Hepatocyte (in vitro differentiated cells): ENCODE data around the gene RHOBTB3. TPM values are rescaled to one million over a fixed set of nuclear protein-coding genes. Genes with fewer than 3 reads are reported as not detected.

Experiments used
- DNase-seq: peaks from one replicate; pipeline ENCODE4 v3.0.0-alpha.2; 2016; ENCODE audit warnings: low spot score
- H2AFZ ChIP-seq: fragments of 200-600 bp; sonication (generic); 2 replicates; pipeline ENCODE4 v1.6.0; 2016; ENCODE audit warnings: antibody characterized with exemption, mild to moderate bottlenecking
- H3K27ac ChIP-seq: fragments of 200-600 bp; sonication (generic); 2 replicates; pipeline ENCODE4 v1.5.1; 2016; ENCODE audit warnings: mild to moderate bottlenecking
- H3K27me3 ChIP-seq: fragments of 200-600 bp; sonication (generic); 2 replicates; pipeline ENCODE4 v1.6.1; 2016
- H3K36me3 ChIP-seq: fragments of 200-600 bp; sonication (generic); replicated peaks from 2 replicates; pipeline ENCODE4 v1.5.1; 2016; ENCODE audit warnings: low read depth; ENCODE audit not compliant: insufficient read depth
- H3K4me1 ChIP-seq: fragments of 200-600 bp; sonication (generic); 2 replicates; pipeline ENCODE4 v1.5.1; 2016; ENCODE audit warnings: mild to moderate bottlenecking, moderate library complexity; ENCODE audit not compliant: insufficient read depth
- H3K4me2 ChIP-seq: fragments of 200-600 bp; sonication (generic); 2 replicates; pipeline ENCODE4 v1.6.0; 2016
- H3K4me3 ChIP-seq: fragments of 200-600 bp; sonication (generic); 2 replicates; pipeline ENCODE4 v1.5.1; 2016; ENCODE audit warnings: mild to moderate bottlenecking
- H3K79me2 ChIP-seq: fragments of 200-600 bp; sonication (generic); 2 replicates; pipeline ENCODE4 v1.6.0; 2017; ENCODE audit warnings: mild to moderate bottlenecking
- H3K9me2 ChIP-seq: fragments of 200-600 bp; sonication (generic); replicated peaks from 2 replicates; pipeline ENCODE4 v1.6.0; 2017; ENCODE audit warnings: mild to moderate bottlenecking; ENCODE audit not compliant: insufficient read depth
- H3K9me3 ChIP-seq: fragments of 200-600 bp; sonication (generic); 2 replicates; pipeline ENCODE4 v1.5.1; 2016; ENCODE audit warnings: low read depth, mild to moderate bottlenecking
- H4K20me1 ChIP-seq: fragments of 200-600 bp; sonication (generic); 2 replicates; pipeline ENCODE4 v1.6.0; 2016; ENCODE audit warnings: mild to moderate bottlenecking; ENCODE audit not compliant: insufficient read depth, poor library complexity, severe bottlenecking
- EZH2 ChIP-seq: fragments of 200-600 bp; sonication (generic); IDR thresholded peaks from 2 replicates; pipeline ENCODE4 v1.6.1; 2016; ENCODE audit warnings: antibody characterized with exemption, mild to moderate bottlenecking, borderline replicate concordance
- EZH2phosphoT487 ChIP-seq: fragments of 200-600 bp; sonication (generic); IDR thresholded peaks from one replicate; pipeline ENCODE4 v1.6.1; 2018; ENCODE audit warnings: antibody characterized with exemption, mild to moderate bottlenecking, low read depth, moderate library complexity; ENCODE audit not compliant: unreplicated experiment, severe bottlenecking
- WGBS: methylation state at CpG from one replicate; pipeline ENCODE4 v1.1.6; 2016; ENCODE audit warnings: low lambda C conversion rate; ENCODE audit errors: missing lambda C conversion rate; 5-methylcytosine and 5-hydroxymethylcytosine counted together
- polyA plus RNA-seq: library from polyadenylated mRNA; unstranded; fragments of >200 nt; fragmentation: Nextera tagmentation; extraction: Ambion mirVana; gene quantifications from 2 replicates; pipeline ENCODE4 v1.2.1, GENCODE V29; 2016
- total RNA-seq: library from RNA; depleted of rRNA; stranded (reverse); fragments of >200 nt; gene quantifications from 2 replicates; pipeline ENCODE4 v1.2.3, GENCODE V29; 2014
- TF ChIP-seq, protein P1 (sequence below): fragments of 200-600 bp; sonication (generic); IDR thresholded peaks from 2 replicates; pipeline ENCODE4 v1.5.1; 2016; ENCODE audit warnings: antibody characterized with exemption, mild to moderate bottlenecking; ENCODE audit not compliant: poor library complexity

RHOBTB3 gene
- total and polyA plus RNA-seq, 2 experiments from 2014 or later = 91.3 to 126 TPM

DNA sequence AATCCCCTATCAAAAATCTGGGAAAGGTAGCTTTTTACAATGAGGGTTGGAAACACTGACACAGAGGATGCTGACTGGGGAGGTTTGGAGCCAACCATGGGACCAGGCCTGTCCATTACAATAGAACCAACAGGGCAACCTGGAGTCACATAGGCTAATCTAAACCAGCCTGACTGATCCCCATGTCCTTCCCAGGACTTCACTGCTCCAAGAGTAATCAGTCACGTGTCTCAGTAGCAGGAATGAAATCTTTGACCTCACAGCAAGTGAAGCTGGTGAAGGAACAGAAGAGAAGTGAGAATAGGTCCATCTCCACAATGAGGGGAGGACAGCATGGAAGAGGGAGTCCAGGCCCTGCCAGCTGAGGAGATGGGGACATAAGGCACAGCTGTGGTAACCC lies 107.4 kb downstream of the RHOBTB3 start:
- 88% methylated on average over 1 of the region's 1 CpG for WGBS

DNA sequence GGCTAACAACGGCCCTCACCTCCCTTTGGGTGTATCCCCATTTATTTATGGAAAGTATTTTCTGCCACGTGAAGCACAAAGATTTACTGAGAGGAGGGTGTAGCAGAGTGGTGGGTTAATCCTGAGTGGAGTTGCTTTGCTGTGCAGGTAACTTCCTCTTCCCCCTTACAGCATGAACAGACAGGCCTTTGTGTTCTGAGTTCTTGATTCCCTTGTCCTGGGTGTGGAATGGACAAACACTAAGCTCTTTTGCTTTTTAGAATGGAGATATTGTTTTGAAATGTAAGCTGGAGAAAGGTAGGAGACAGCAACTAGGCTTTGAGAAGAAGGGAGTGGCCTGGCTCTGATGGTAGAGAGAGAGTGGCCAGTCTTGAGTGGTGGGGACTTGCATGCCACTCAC lies 108.5 kb downstream of the RHOBTB3 start:
- Histone ChIP-seq H3K4me1 (peaks cover 7% of the 10 kb centered on the region), H2AFZ (no peak overlapping the region), H3K4me2 (no peak overlapping the region), H4K20me1 (no peaks in the 10 kb centered on the region), H3K9me3 (no peaks in the 10 kb centered on the region), H3K4me3 (no peak overlapping the region), H3K79me2 (peaks cover 3% of the 10 kb centered on the region), H3K27me3 (no peaks in the 10 kb centered on the region), H3K9me2 (no peaks in the 10 kb centered on the region), H3K36me3 (no peaks in the 10 kb centered on the region), H3K27ac (no peak overlapping the region)
- 77% methylated on average over 2 of the region's 2 CpGs for WGBS
- TF ChIP-seq EZH2 (no peak), EZH2phosphoT487 (no peak)
- TF ChIP-seq, protein P1, sequence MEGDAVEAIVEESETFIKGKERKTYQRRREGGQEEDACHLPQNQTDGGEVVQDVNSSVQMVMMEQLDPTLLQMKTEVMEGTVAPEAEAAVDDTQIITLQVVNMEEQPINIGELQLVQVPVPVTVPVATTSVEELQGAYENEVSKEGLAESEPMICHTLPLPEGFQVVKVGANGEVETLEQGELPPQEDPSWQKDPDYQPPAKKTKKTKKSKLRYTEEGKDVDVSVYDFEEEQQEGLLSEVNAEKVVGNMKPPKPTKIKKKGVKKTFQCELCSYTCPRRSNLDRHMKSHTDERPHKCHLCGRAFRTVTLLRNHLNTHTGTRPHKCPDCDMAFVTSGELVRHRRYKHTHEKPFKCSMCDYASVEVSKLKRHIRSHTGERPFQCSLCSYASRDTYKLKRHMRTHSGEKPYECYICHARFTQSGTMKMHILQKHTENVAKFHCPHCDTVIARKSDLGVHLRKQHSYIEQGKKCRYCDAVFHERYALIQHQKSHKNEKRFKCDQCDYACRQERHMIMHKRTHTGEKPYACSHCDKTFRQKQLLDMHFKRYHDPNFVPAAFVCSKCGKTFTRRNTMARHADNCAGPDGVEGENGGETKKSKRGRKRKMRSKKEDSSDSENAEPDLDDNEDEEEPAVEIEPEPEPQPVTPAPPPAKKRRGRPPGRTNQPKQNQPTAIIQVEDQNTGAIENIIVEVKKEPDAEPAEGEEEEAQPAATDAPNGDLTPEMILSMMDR = no peak
- DNase-seq = no peak

More for the DNA sequence above, 107.4 kb downstream of the RHOBTB3 start:
- peaks cover 3% of the 10 kb centered on the region for H3K79me2 ChIP-seq
- H3K27me3 ChIP-seq = no peaks in the 10 kb centered on the region
- no peaks in the 10 kb centered on the region for H4K20me1 ChIP-seq
- H3K9me3 ChIP-seq = no peaks in the 10 kb centered on the region
- H3K36me3 ChIP-seq = no peaks in the 10 kb centered on the region
- no peak overlapping the region for H3K27ac ChIP-seq
- H2AFZ ChIP-seq = no peak overlapping the region
- no peak for DNase-seq
- no peak overlapping the region for H3K4me3 ChIP-seq
- peaks cover 7% of the 10 kb centered on the region for H3K4me1 ChIP-seq
- H3K4me2 ChIP-seq = no peak overlapping the region
- no peak for TF ChIP-seq EZH2
- TF ChIP-seq, protein P1 = no peak
- no peak for TF ChIP-seq EZH2phosphoT487
- H3K9me2 ChIP-seq = no peaks in the 10 kb centered on the region

DNA sequence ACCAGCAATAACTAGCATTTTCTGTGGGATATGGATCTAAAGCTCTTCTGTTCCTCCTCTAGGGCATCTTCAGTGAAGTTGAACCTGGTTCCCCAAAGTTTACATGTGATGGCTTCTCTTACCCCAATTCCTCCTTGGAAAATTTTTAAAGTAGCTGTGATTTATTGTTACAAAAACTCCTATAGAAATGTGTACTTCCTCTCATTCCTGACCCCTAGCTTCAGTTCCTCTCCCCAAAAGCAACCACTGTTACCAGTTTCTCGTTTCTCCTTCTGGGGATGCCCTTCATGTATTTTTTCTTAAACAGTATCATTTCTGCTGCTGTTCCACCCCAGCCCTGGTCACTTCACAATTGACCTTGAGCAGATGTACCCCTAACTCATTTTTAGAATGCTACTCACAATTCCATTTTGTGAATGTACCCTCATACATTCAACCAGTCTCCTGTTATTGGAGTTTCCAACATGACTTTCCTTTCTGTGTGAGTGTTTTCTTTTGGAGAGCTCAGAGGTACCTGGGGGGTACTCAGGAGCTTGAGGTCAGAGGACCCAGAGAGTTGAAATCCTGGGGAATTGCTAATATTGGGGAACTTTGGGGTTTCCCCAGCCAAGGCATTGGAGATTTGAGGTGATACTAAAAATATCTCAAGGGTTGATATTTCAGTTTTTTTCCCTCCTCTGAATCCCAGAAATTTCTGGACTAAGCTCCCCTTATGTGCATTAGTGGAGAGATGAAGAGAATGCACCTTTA lies 110.0 kb downstream of the RHOBTB3 start:
- no peak for DNase-seq
- Histone ChIP-seq H3K79me2 (no peaks in the 10 kb centered on the region), H3K4me2 (no peak overlapping the region), H3K9me2 (no peaks in the 10 kb centered on the region), H3K27me3 (no peaks in the 10 kb centered on the region), H3K4me3 (no peak overlapping the region), H3K4me1 (no peaks in the 10 kb centered on the region), H3K27ac (no peak overlapping the region), H3K9me3 (no peaks in the 10 kb centered on the region), H3K36me3 (no peaks in the 10 kb centered on the region), H4K20me1 (no peaks in the 10 kb centered on the region), H2AFZ (no peak overlapping the region)
- 96% methylated on average over 1 of the region's 1 CpG for WGBS
- TF ChIP-seq EZH2 = no peak
- TF ChIP-seq, protein P1 = no peak
- no peak for TF ChIP-seq EZH2phosphoT487
